Hepatocyte (in vitro differentiated cells): Measurements from ENCODE around the gene USP12. TPM values are rescaled to one million over a fixed set of nuclear protein-coding genes. Genes with fewer than 3 reads are reported as not detected.

Source experiments
- DNase-seq: peaks from one replicate; pipeline ENCODE4 v3.0.0-alpha.2; 2016; ENCODE audit warnings: low spot score
- H2AFZ ChIP-seq: fragments of 200-600 bp; sonication (generic); 2 replicates; pipeline ENCODE4 v1.6.0; 2016; ENCODE audit warnings: antibody characterized with exemption, mild to moderate bottlenecking
- H3K27ac ChIP-seq: fragments of 200-600 bp; sonication (generic); 2 replicates; pipeline ENCODE4 v1.5.1; 2016; ENCODE audit warnings: mild to moderate bottlenecking
- H3K27me3 ChIP-seq: fragments of 200-600 bp; sonication (generic); 2 replicates; pipeline ENCODE4 v1.6.1; 2016
- H3K36me3 ChIP-seq: fragments of 200-600 bp; sonication (generic); replicated peaks from 2 replicates; pipeline ENCODE4 v1.5.1; 2016; ENCODE audit warnings: low read depth; ENCODE audit not compliant: insufficient read depth
- H3K4me1 ChIP-seq: fragments of 200-600 bp; sonication (generic); 2 replicates; pipeline ENCODE4 v1.5.1; 2016; ENCODE audit warnings: mild to moderate bottlenecking, moderate library complexity; ENCODE audit not compliant: insufficient read depth
- H3K4me2 ChIP-seq: fragments of 200-600 bp; sonication (generic); 2 replicates; pipeline ENCODE4 v1.6.0; 2016
- H3K4me3 ChIP-seq: fragments of 200-600 bp; sonication (generic); 2 replicates; pipeline ENCODE4 v1.5.1; 2016; ENCODE audit warnings: mild to moderate bottlenecking
- H3K79me2 ChIP-seq: fragments of 200-600 bp; sonication (generic); 2 replicates; pipeline ENCODE4 v1.6.0; 2017; ENCODE audit warnings: mild to moderate bottlenecking
- H3K9me2 ChIP-seq: fragments of 200-600 bp; sonication (generic); replicated peaks from 2 replicates; pipeline ENCODE4 v1.6.0; 2017; ENCODE audit warnings: mild to moderate bottlenecking; ENCODE audit not compliant: insufficient read depth
- H3K9me3 ChIP-seq: fragments of 200-600 bp; sonication (generic); 2 replicates; pipeline ENCODE4 v1.5.1; 2016; ENCODE audit warnings: low read depth, mild to moderate bottlenecking
- H4K20me1 ChIP-seq: fragments of 200-600 bp; sonication (generic); 2 replicates; pipeline ENCODE4 v1.6.0; 2016; ENCODE audit warnings: mild to moderate bottlenecking; ENCODE audit not compliant: insufficient read depth, poor library complexity, severe bottlenecking
- CTCF ChIP-seq: fragments of 200-600 bp; sonication (generic); IDR thresholded peaks from 2 replicates; pipeline ENCODE4 v1.5.1; 2016; ENCODE audit warnings: antibody characterized with exemption, mild to moderate bottlenecking; ENCODE audit not compliant: poor library complexity
- EZH2 ChIP-seq: fragments of 200-600 bp; sonication (generic); IDR thresholded peaks from 2 replicates; pipeline ENCODE4 v1.6.1; 2016; ENCODE audit warnings: antibody characterized with exemption, mild to moderate bottlenecking, borderline replicate concordance
- EZH2phosphoT487 ChIP-seq: fragments of 200-600 bp; sonication (generic); IDR thresholded peaks from one replicate; pipeline ENCODE4 v1.6.1; 2018; ENCODE audit warnings: antibody characterized with exemption, mild to moderate bottlenecking, low read depth, moderate library complexity; ENCODE audit not compliant: unreplicated experiment, severe bottlenecking
- WGBS: methylation state at CpG from one replicate; pipeline ENCODE4 v1.1.6; 2016; ENCODE audit warnings: low lambda C conversion rate; ENCODE audit errors: missing lambda C conversion rate; 5-methylcytosine and 5-hydroxymethylcytosine counted together
- polyA plus RNA-seq: library from polyadenylated mRNA; unstranded; fragments of >200 nt; fragmentation: Nextera tagmentation; extraction: Ambion mirVana; gene quantifications from 2 replicates; pipeline ENCODE4 v1.2.1, GENCODE V29; 2016
- total RNA-seq: library from RNA; depleted of rRNA; stranded (reverse); fragments of >200 nt; gene quantifications from 2 replicates; pipeline ENCODE4 v1.2.3, GENCODE V29; 2014

USP12 gene
- total and polyA plus RNA-seq, 2 experiments from 2014 or later: 17.5 to 26.4 TPM

- H3K27me3 ChIP-seq: no peaks in the 10 kb centered on the region
- H4K20me1 ChIP-seq: no peaks in the 10 kb centered on the region
- no peaks in the 10 kb centered on the region for H3K9me3 ChIP-seq
- H3K79me2 ChIP-seq: no peaks in the 10 kb centered on the region
- H3K4me2 ChIP-seq: no peak overlapping the region
- 86% methylated on average over 8 of the region's 8 CpGs for WGBS
- H3K4me3 ChIP-seq: no peak overlapping the region
- no peaks in the 10 kb centered on the region for H3K36me3 ChIP-seq
- H3K9me2 ChIP-seq: no peaks in the 10 kb centered on the region
- no peaks in the 10 kb centered on the region for H3K4me1 ChIP-seq
- H3K27ac ChIP-seq: no peak overlapping the region
- no peak for DNase-seq
- TF ChIP-seq EZH2: no peak
- no peak for TF ChIP-seq CTCF
- TF ChIP-seq EZH2phosphoT487: no peak
- H2AFZ ChIP-seq: no peak overlapping the region
Measured at GRCh38 chr13:27176470-27177410, 5.1 kb upstream of the USP12 start.

DNA sequence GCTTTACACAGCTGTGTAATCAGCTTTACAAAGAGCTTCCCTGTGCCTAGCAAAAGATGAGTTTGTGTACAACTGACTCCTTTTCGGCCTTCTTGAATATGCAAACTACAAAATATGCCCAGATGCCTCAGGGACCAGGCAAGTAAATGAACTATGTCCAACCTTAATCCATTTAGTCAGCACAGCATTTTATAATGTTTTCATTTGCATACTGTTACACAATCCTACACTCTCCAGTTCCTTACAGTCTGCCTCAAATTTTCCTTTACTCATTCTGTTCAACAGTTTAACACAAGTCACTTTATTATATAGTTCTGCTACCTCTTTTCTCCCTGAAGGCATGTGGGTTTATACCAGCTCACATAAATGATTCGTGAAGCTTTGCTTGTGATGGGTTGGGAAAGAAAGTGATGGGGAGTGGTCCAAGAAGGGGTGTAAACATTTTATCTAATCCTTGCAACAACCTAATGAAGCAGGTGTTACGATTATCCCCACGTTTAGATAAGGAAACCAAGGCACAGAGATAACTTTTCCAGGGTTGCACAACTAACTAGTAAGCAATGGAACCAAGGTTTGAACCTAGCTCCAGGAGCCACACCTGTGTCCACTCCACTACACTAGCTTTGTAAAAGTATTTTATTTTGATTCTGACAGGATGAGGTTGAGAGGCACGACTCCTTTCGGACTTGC, 3.3 kb upstream of the USP12 start:
- no peaks in the 10 kb centered on the region for H3K36me3 ChIP-seq
- no peaks in the 10 kb centered on the region for H3K9me3 ChIP-seq
- TF ChIP-seq CTCF (no peak), EZH2 (no peak), EZH2phosphoT487 (no peak)
- no peaks in the 10 kb centered on the region for H3K27me3 ChIP-seq
- no peak for DNase-seq
- H3K4me2 ChIP-seq: no peak overlapping the region
- H3K4me3 ChIP-seq: no peak overlapping the region
- peaks cover 11% of the 10 kb centered on the region for H3K79me2 ChIP-seq
- no peaks in the 10 kb centered on the region for H3K9me2 ChIP-seq
- H3K27ac ChIP-seq: no peak overlapping the region
- no peak overlapping the region for H2AFZ ChIP-seq
- H3K4me1 ChIP-seq: peaks cover 4% of the 10 kb centered on the region
- peaks cover 7% of the 10 kb centered on the region for H4K20me1 ChIP-seq
- 69% methylated on average over 6 of the region's 6 CpGs for WGBS

DNA sequence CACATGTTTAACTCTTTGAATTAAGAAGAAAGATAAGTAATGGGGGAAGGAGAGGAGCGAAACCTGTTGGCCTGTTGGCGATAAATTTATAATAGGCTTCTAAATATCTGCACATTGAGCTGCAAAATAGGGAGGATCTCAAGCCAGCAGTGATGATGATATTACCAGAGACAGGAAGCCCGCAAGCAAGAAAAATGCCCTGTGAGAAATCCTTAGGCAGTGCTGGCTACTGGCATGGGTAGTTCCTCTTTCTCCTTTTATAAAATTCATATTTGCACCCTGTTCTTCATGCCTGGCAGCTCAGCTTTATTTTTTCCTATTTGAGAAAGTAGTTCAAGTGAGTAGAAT, 858 bp upstream of the USP12 start:
- Histone ChIP-seq H3K27ac (peak overlapping the region; percentile 89), H3K9me2 (no peaks in the 10 kb centered on the region), H3K27me3 (no peaks in the 10 kb centered on the region), H4K20me1 (peaks cover 31% of the 10 kb centered on the region), H3K4me1 (peaks cover 21% of the 10 kb centered on the region), H2AFZ (peak overlapping the region; percentile 46), H3K4me2 (peak overlapping the region; percentile 81), H3K9me3 (no peaks in the 10 kb centered on the region), H3K36me3 (no peaks in the 10 kb centered on the region), H3K4me3 (peak overlapping the region; percentile 65), H3K79me2 (peaks cover 35% of the 10 kb centered on the region)
- WGBS: 34% methylated on average over 3 of the region's 3 CpGs
- TF ChIP-seq CTCF (no peak), EZH2phosphoT487 (no peak), EZH2 (no peak)
- no peak for DNase-seq
